IgD-negative memory B cell (primary cell): ENCODE measurements around the gene SOCS7. TPM values are rescaled to one million over a fixed set of nuclear protein-coding genes. Genes with fewer than 3 reads are reported as not detected.

Experiments used
- H3K27ac Mint-ChIP-seq, 3 donors: one replicate each; pipeline ENCODE4 v1.8.0; 2020 to 2022; ENCODE audit warnings: mild to moderate bottlenecking in 3 of 3, mixed read lengths in 3 of 3, moderate library complexity in 1 of 3
- H3K27me3 Mint-ChIP-seq: one replicate; pipeline ENCODE4 v1.8.0; 2021; ENCODE audit warnings: mixed read lengths
- H3K36me3 Mint-ChIP-seq: one replicate; pipeline ENCODE4 v1.8.0; 2020; ENCODE audit warnings: mild to moderate bottlenecking, mixed read lengths
- H3K4me1 Mint-ChIP-seq, 3 donors: one replicate each; pipeline ENCODE4 v1.8.0; 2020 to 2022; ENCODE audit warnings: mixed read lengths in 3 of 3, mild to moderate bottlenecking in 1 of 3
- H3K4me3 Mint-ChIP-seq, 4 donors: one replicate each; pipeline ENCODE4 v1.8.0; 2020 to 2022; ENCODE audit warnings: mild to moderate bottlenecking in 4 of 4, mixed read lengths in 4 of 4, moderate library complexity in 3 of 4
- H3K9me3 Mint-ChIP-seq, 3 donors: one replicate each; pipeline ENCODE4 v1.8.0; 2020 to 2021; ENCODE audit warnings: mixed read lengths in 3 of 3, mild to moderate bottlenecking in 1 of 3
- polyA plus RNA-seq: library from polyadenylated mRNA; unstranded; fragments of 300-500 nt; fragmentation: Illumina TruSeq; gene quantifications from one replicate; pipeline ENCODE4 v1.2.3, GENCODE V29; 2021

SOCS7 gene
- polyA plus RNA-seq, 1 donor from 2014 or later: 0.74 TPM

GRCh38 chr17:38345743-38346142 lies 5.9 kb upstream of the SOCS7 start:
- H3K36me3 Mint-ChIP-seq: peaks cover 3% of the 10 kb centered on the region

GRCh38 chr17:38349097-38349730 lies 2.4 kb upstream of the SOCS7 start:
- Mint-ChIP-seq H3K4me3 (peak overlapping the region in 3 of 4 donors; percentile 5 to 85 (median 49)), H3K27ac (peak overlapping the region in 1 of 3 donors; percentile 23), H3K36me3 (peaks cover 3% of the 10 kb centered on the region), H3K27me3 (peaks cover 1% of the 10 kb centered on the region), H3K4me1 (peaks cover 9 to 23% (median 20%) of the 10 kb centered on the region in 3 donors), H3K9me3 (no peaks in the 10 kb centered on the region)

More at GRCh38 chr17:38345743-38346142, 5.9 kb upstream of the SOCS7 start:
- H3K27me3 Mint-ChIP-seq: peaks cover 1% of the 10 kb centered on the region
- no peak overlapping the region for H3K4me3 Mint-ChIP-seq
- peaks cover 4 to 8% (median 5%) of the 10 kb centered on the region in 3 donors for H3K4me1 Mint-ChIP-seq
- H3K27ac Mint-ChIP-seq: no peak overlapping the region
- no peaks in the 10 kb centered on the region for H3K9me3 Mint-ChIP-seq

GRCh38 chr17:38350035-38350434 lies 1.6 kb upstream of the SOCS7 start:
- no peaks in the 10 kb centered on the region for H3K9me3 Mint-ChIP-seq
- H3K27me3 Mint-ChIP-seq: peaks cover 1% of the 10 kb centered on the region
- H3K36me3 Mint-ChIP-seq: peaks cover 1% of the 10 kb centered on the region
- peaks cover 16 to 29% (median 28%) of the 10 kb centered on the region in 3 donors for H3K4me1 Mint-ChIP-seq
- H3K4me3 Mint-ChIP-seq: peak overlapping the region in 3 of 4 donors; percentile 58 to 85 (median 70)
- peak overlapping the region in 1 of 3 donors; percentile 23 for H3K27ac Mint-ChIP-seq

GRCh38 chr17:38352245-38353085 lies 821 bp downstream of the SOCS7 start:
- Mint-ChIP-seq H3K9me3 (no peaks in the 10 kb centered on the region), H3K4me3 (peak overlapping the region; percentile 83 to 95 (median 94)), H3K27me3 (no peaks in the 10 kb centered on the region), H3K36me3 (peaks cover 4% of the 10 kb centered on the region), H3K27ac (peak overlapping the region; percentile 31 to 69 (median 62)), H3K4me1 (peaks cover 28 to 38% (median 34%) of the 10 kb centered on the region in 3 donors)

- Mint-ChIP-seq H3K27me3 (no peaks in the 10 kb centered on the region), H3K27ac (peak overlapping the region; percentile 31 to 69 (median 62)), H3K4me1 (peaks cover 28 to 42% (median 34%) of the 10 kb centered on the region in 3 donors), H3K9me3 (no peaks in the 10 kb centered on the region), H3K4me3 (peak overlapping the region; percentile 83 to 95 (median 94)), H3K36me3 (peaks cover 4% of the 10 kb centered on the region)
These were observed 1.5 kb downstream of the SOCS7 start for GRCh38 chr17:38353086-38353604.

GRCh38 chr17:38353668-38354067 lies 2.0 kb downstream of the SOCS7 start:
- Mint-ChIP-seq H3K9me3 (no peaks in the 10 kb centered on the region), H3K4me1 (peaks cover 28 to 42% (median 34%) of the 10 kb centered on the region in 3 donors), H3K36me3 (peaks cover 4% of the 10 kb centered on the region), H3K27me3 (no peaks in the 10 kb centered on the region), H3K4me3 (peak overlapping the region; percentile 83 to 95 (median 94)), H3K27ac (peak overlapping the region in 1 of 3 donors; percentile 62)

- no peaks in the 10 kb centered on the region for H3K9me3 Mint-ChIP-seq
- H3K27me3 Mint-ChIP-seq: no peaks in the 10 kb centered on the region
- peaks cover 5% of the 10 kb centered on the region for H3K36me3 Mint-ChIP-seq
- H3K4me3 Mint-ChIP-seq: peak overlapping the region in 1 of 4 donors; percentile 93
- H3K27ac Mint-ChIP-seq: no peak overlapping the region
- peaks cover 23 to 39% (median 28%) of the 10 kb centered on the region in 3 donors for H3K4me1 Mint-ChIP-seq
These were observed 2.8 kb downstream of the SOCS7 start for GRCh38 chr17:38354466-38354865.

GRCh38 chr17:38355251-38355650 lies 3.6 kb downstream of the SOCS7 start:
- Mint-ChIP-seq H3K9me3 (no peaks in the 10 kb centered on the region), H3K4me3 (peak overlapping the region in 2 of 4 donors; percentile 50 to 93), H3K27me3 (no peaks in the 10 kb centered on the region), H3K27ac (peak overlapping the region in 1 of 3 donors; percentile 9), H3K4me1 (peaks cover 23 to 40% (median 27%) of the 10 kb centered on the region in 3 donors), H3K36me3 (peaks cover 5% of the 10 kb centered on the region)

- Mint-ChIP-seq H3K27me3 (no peaks in the 10 kb centered on the region), H3K27ac (peak overlapping the region in 1 of 3 donors; percentile 12), H3K9me3 (no peaks in the 10 kb centered on the region), H3K4me3 (peak overlapping the region in 1 of 4 donors; percentile 9), H3K36me3 (peaks cover 5% of the 10 kb centered on the region), H3K4me1 (peaks cover 22 to 36% (median 23%) of the 10 kb centered on the region in 3 donors)
These were observed 6.0 kb downstream of the SOCS7 start for GRCh38 chr17:38357486-38358123.

GRCh38 chr17:38358586-38359513 lies 7.2 kb downstream of the SOCS7 start:
- H3K27ac Mint-ChIP-seq: no peak overlapping the region
- no peaks in the 10 kb centered on the region for H3K27me3 Mint-ChIP-seq
- H3K4me1 Mint-ChIP-seq: peaks cover 13 to 27% (median 22%) of the 10 kb centered on the region in 3 donors
- peaks cover 5% of the 10 kb centered on the region for H3K36me3 Mint-ChIP-seq
- H3K4me3 Mint-ChIP-seq: no peak overlapping the region
- no peaks in the 10 kb centered on the region for H3K9me3 Mint-ChIP-seq

GRCh38 chr17:38361694-38362465 lies 10.2 kb downstream of the SOCS7 start:
- H3K36me3 Mint-ChIP-seq: peaks cover 5% of the 10 kb centered on the region
- H3K9me3 Mint-ChIP-seq: no peaks in the 10 kb centered on the region
- H3K27ac Mint-ChIP-seq: no peak overlapping the region
- peaks cover 2 to 9% (median 3%) of the 10 kb centered on the region in 3 donors for H3K4me1 Mint-ChIP-seq
- no peaks in the 10 kb centered on the region for H3K27me3 Mint-ChIP-seq
- H3K4me3 Mint-ChIP-seq: no peak overlapping the region

GRCh38 chr17:38363016-38363415 lies 11.4 kb downstream of the SOCS7 start:
- Mint-ChIP-seq H3K36me3 (peaks cover 5% of the 10 kb centered on the region), H3K27ac (no peak overlapping the region), H3K27me3 (no peaks in the 10 kb centered on the region), H3K4me1 (peaks cover 0 to 2% (median 0%) of the 10 kb centered on the region in 3 donors), H3K9me3 (no peaks in the 10 kb centered on the region), H3K4me3 (no peak overlapping the region)

GRCh38 chr17:38364741-38365140 lies 13.1 kb downstream of the SOCS7 start:
- Mint-ChIP-seq H3K27ac (no peak overlapping the region), H3K4me3 (no peak overlapping the region), H3K27me3 (no peaks in the 10 kb centered on the region), H3K4me1 (no peaks in the 10 kb centered on the region), H3K9me3 (no peaks in the 10 kb centered on the region), H3K36me3 (peaks cover 5% of the 10 kb centered on the region)
